CD14-positive monocyte (primary cell): ENCODE measurements around the gene CENPX. TPM values are rescaled to one million over a fixed set of nuclear protein-coding genes. Genes with fewer than 3 reads are reported as not detected.

ENCODE experiments used
- DNase-seq, 3 donors: peaks; one replicate each; pipeline ENCODE4 v3.0.0-alpha.2; 2011 to 2022
- H2AFZ ChIP-seq: 2 replicates; pipeline ENCODE4 v1.6.0; 2012; ENCODE audit warnings: mild to moderate bottlenecking, low read depth, low read length, inconsistent platforms; ENCODE audit not compliant: insufficient read depth, poor library complexity, severe bottlenecking
- H3K27ac ChIP-seq, 2 donors: 1 replicate in 1 of 2; 2 replicates in 1 of 2; pipeline ENCODE4 v1.5.1; 2012 to 2013; ENCODE audit warnings: low read length in 2 of 2, control low read depth in 1 of 2, inconsistent platforms in 1 of 2, low read depth in 1 of 2, mild to moderate bottlenecking in 1 of 2
- H3K27me3 ChIP-seq, 2 donors: one replicate each; pipeline versions ENCODE4 v1.6.0 to v1.6.1; 2011 to 2013; ENCODE audit warnings: low read length in 2 of 2; ENCODE audit not compliant: control insufficient read depth in 2 of 2, insufficient read depth in 2 of 2
- H3K36me3 ChIP-seq, 2 donors: replicated peaks in 1 of 2; 1 replicate in 1 of 2; 2 replicates in 1 of 2; pipeline versions ENCODE4 v1.5.1 to v1.6.1; 2012 to 2013; ENCODE audit warnings: low read length in 2 of 2, control low read depth in 1 of 2, inconsistent platforms in 1 of 2, mild to moderate bottlenecking in 1 of 2; ENCODE audit not compliant: insufficient read depth in 2 of 2, control insufficient read depth in 1 of 2
- H3K4me1 ChIP-seq, 2 donors: 1 replicate in 1 of 2; 2 replicates in 1 of 2; pipeline versions ENCODE4 v1.5.1 to v1.6.1; 2012 to 2013; ENCODE audit warnings: low read length in 2 of 2, control low read depth in 1 of 2, inconsistent platforms in 1 of 2, mild to moderate bottlenecking in 1 of 2, moderate library complexity in 1 of 2; ENCODE audit not compliant: insufficient read depth in 2 of 2, control insufficient read depth in 1 of 2
- H3K4me2 ChIP-seq: replicated peaks from 2 replicates; pipeline ENCODE3; 2012; ENCODE audit warnings: low read length, moderate library complexity, mild to moderate bottlenecking; ENCODE audit not compliant: poor library complexity, severe bottlenecking; ENCODE audit errors: extremely low read depth
- H3K4me3 ChIP-seq, 3 experiments: fragments of 200-600 bp in 1 of 3; sonication (generic) in 1 of 3; replicated peaks in 1 of 3; 1 replicate in 2 of 3; 2 replicates in 1 of 3; pipeline ENCODE4 v1.5.1; 2011 to 2013; ENCODE audit warnings: low read length in 3 of 3, mild to moderate bottlenecking in 3 of 3, control low read depth in 2 of 3, low read depth in 2 of 3, inconsistent platforms in 1 of 3, moderate library complexity in 1 of 3
- H3K79me2 ChIP-seq: 2 replicates; pipeline ENCODE4 v1.6.0; 2012; ENCODE audit warnings: mild to moderate bottlenecking, control low read depth, inconsistent platforms, low read length, moderate library complexity; ENCODE audit not compliant: insufficient read depth
- H3K9ac ChIP-seq: 2 replicates; pipeline ENCODE4 v1.6.0; 2017; ENCODE audit warnings: low read length, mild to moderate bottlenecking; ENCODE audit not compliant: insufficient read depth, poor library complexity, severe bottlenecking
- H3K9me3 ChIP-seq, 2 donors: replicated peaks in 1 of 2; 1 replicate in 1 of 2; 2 replicates in 1 of 2; pipeline versions ENCODE4 v1.5.1 to v1.6.1; 2012 to 2013; ENCODE audit warnings: low read length in 2 of 2, control low read depth in 1 of 2; ENCODE audit not compliant: control insufficient read depth in 1 of 2, insufficient read depth in 1 of 2
- H4K20me1 ChIP-seq: 2 replicates; pipeline ENCODE4 v1.6.0; 2012; ENCODE audit warnings: mild to moderate bottlenecking, low read length, control low read depth, moderate library complexity; ENCODE audit not compliant: insufficient read depth
- H3K27ac Mint-ChIP-seq, 7 donors: one replicate each; pipeline ENCODE4 v1.8.0; 2020; ENCODE audit warnings: mild to moderate bottlenecking in 7 of 7, mixed read lengths in 7 of 7, moderate library complexity in 6 of 7, inconsistent platforms in 2 of 7
- H3K27me3 Mint-ChIP-seq, 3 donors: one replicate each; pipeline ENCODE4 v1.8.0; 2021 to 2022; ENCODE audit warnings: low read depth in 3 of 3, mild to moderate bottlenecking in 3 of 3, mixed read lengths in 3 of 3, moderate library complexity in 3 of 3, inconsistent platforms in 1 of 3
- H3K36me3 Mint-ChIP-seq, 2 donors: one replicate each; pipeline ENCODE4 v1.8.0; 2020; ENCODE audit warnings: mixed read lengths in 2 of 2, inconsistent platforms in 1 of 2, mild to moderate bottlenecking in 1 of 2
- H3K4me1 Mint-ChIP-seq: one replicate; pipeline ENCODE4 v1.8.0; 2020; ENCODE audit warnings: mild to moderate bottlenecking, mixed read lengths
- H3K4me3 Mint-ChIP-seq, 2 donors: one replicate each; pipeline ENCODE4 v1.8.0; 2020; ENCODE audit warnings: mild to moderate bottlenecking in 2 of 2, mixed read lengths in 2 of 2, moderate library complexity in 1 of 2
- H3K9me3 Mint-ChIP-seq, 7 donors: one replicate each; pipeline ENCODE4 v1.8.0; 2020 to 2022; ENCODE audit warnings: mixed read lengths in 7 of 7, mild to moderate bottlenecking in 6 of 7, moderate library complexity in 6 of 7, inconsistent platforms in 2 of 7
- CTCF ChIP-seq: fragments of 200-600 bp; IDR thresholded peaks from one replicate; pipeline ENCODE4 v1.8.0; 2022; ENCODE audit warnings: antibody characterized with exemption, mild to moderate bottlenecking
- WGBS: methylation state at CpG from one replicate; pipeline ENCODE4 v1.1.5; 2013; ENCODE audit warnings: missing lambda C conversion rate; ENCODE audit not compliant: insufficient coverage; 5-methylcytosine and 5-hydroxymethylcytosine counted together
- intact Hi-C, 2 donors: fragments of 100-400 bp; cut with micrococcal nuclease; formaldehyde crosslinking; loops; one replicate each; pipeline versions ENCODE4 v1.15.0 to v1.15.1; 2023
- polyA plus RNA-seq, 3 donors: library from polyadenylated mRNA; depleted of rRNA in 1 of 3; unstranded in 2 of 3; stranded (reverse) in 1 of 3; fragments of 300-500 nt in 2 of 3; fragments of >200 nt in 1 of 3; fragmentation: Illumina TruSeq in 2 of 3; gene quantifications; 1 replicate in 2 of 3; 2 replicates in 1 of 3; pipeline ENCODE4 v1.2.3, GENCODE V29; 2012 to 2021

Gene CENPX
- polyA plus RNA-seq, 3 donors: 47.7 to 57.0 (median 55.9) TPM

DNA sequence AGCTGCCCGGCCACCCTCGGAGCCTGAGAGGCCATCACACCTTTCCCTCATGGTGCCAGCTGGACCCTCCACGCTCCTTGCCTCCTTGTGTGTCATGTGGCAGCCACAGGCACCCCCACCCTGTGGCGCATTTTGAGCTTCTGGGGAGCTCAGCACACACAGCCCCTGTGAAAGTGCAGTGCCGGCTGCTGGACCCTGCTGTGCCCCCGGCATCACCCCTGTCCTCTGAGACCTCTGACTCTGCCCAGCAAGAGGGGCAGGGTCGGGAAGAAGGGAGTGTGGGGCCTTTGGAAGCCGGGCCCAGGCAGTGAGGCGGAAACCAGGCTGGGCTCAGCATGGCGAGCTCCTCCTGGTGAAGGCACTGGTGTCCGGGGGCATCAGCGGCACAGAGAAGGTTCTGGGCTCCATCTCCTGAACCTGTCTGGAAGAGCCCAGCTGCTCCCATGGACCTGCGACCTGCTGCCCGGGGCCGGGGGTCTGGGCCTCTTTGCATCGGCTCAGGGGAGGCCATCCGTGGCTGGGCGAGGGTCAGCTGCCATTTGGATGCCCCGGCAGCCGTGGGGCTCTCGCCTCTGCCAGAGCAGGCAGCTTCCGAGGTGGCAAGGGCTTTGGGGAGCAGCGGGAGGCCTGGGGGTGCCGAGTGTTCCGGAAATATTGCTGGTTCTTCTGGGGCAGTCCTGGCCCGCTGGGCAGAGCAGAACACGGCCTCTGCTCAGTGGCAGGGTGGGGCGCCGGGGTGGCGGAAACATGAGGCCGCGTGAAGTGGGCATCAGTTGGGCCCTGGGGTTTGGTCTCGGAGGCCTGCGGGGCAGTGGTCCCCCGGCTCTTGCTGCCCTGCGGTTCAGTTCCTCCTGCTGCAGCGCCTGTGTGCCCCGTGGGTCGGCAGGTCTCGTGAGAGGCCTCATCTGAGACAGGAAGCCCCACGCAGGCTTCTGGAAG lies 17.9 kb downstream of the CENPX start:
- intact Hi-C loops: no loop called here
- Mint-ChIP-seq H3K36me3 (peaks cover 0 to 10% of the 10 kb centered on the region in 2 donors), H3K27me3 (peaks cover 2 to 3% (median 2%) of the 10 kb centered on the region in 3 donors), H3K4me1 (no peaks in the 10 kb centered on the region), H3K9me3 (no peaks in the 10 kb centered on the region), H3K27ac (peak overlapping the region in 1 of 7 donors; percentile 58), H3K4me3 (no peak overlapping the region)
- Histone ChIP-seq H3K4me3 (no peak overlapping the region), H3K9me3 (no peaks in the 10 kb centered on the region), H3K79me2 (no peaks in the 10 kb centered on the region), H4K20me1 (peaks cover 7% of the 10 kb centered on the region), H3K9ac (no peak overlapping the region), H3K27ac (no peak overlapping the region), H3K27me3 (no peaks in the 10 kb centered on the region), H2AFZ (no peak overlapping the region), H3K36me3 (peaks cover 0 to 7% of the 10 kb centered on the region in 2 donors), H3K4me2 (no peak overlapping the region), H3K4me1 (no peaks in the 10 kb centered on the region)
- no peak for TF ChIP-seq CTCF
- WGBS: 85% methylated on average over 40 of the region's 41 CpGs
- no peak for DNase-seq

- H3K4me1 ChIP-seq: no peaks in the 10 kb centered on the region
- intact Hi-C loops: no loop called here
- no peaks in the 10 kb centered on the region for H3K4me1 Mint-ChIP-seq
- 96% methylated on average over 43 of the region's 53 CpGs for WGBS
- no peak overlapping the region for H3K4me3 Mint-ChIP-seq
- H4K20me1 ChIP-seq: peaks cover 7% of the 10 kb centered on the region
- peaks cover 0 to 3% (median 2%) of the 10 kb centered on the region in 3 donors for H3K27me3 Mint-ChIP-seq
- H3K9ac ChIP-seq: no peak overlapping the region
- no peaks in the 10 kb centered on the region for H3K9me3 Mint-ChIP-seq
- H3K4me3 ChIP-seq: no peak overlapping the region
- H3K36me3 Mint-ChIP-seq: peaks cover 0 to 13% of the 10 kb centered on the region in 2 donors
- no peak overlapping the region for H3K27ac Mint-ChIP-seq
- no peak overlapping the region for H3K4me2 ChIP-seq
- TF ChIP-seq CTCF: no peak
- no peak overlapping the region for H3K27ac ChIP-seq
- H2AFZ ChIP-seq: no peak overlapping the region
- H3K9me3 ChIP-seq: no peaks in the 10 kb centered on the region
- no peaks in the 10 kb centered on the region for H3K79me2 ChIP-seq
- no peaks in the 10 kb centered on the region for H3K27me3 ChIP-seq
- H3K36me3 ChIP-seq: no peaks in the 10 kb centered on the region
- DNase-seq: no peak
Observed at GRCh38 chr17:82003411-82004381, 19.0 kb downstream of the CENPX start.
